G401 (cell line): Measurements from ENCODE around the gene DDX49. TPM values are rescaled to one million over a fixed set of nuclear protein-coding genes. Genes with fewer than 3 reads are reported as not detected.
"Not testable (repeated sequence)": the region's sequence is repeated elsewhere in the genome, so short reads cannot be mapped to it uniquely, and the experiment has no call there.

Source experiments
- DNase-seq: peaks from one replicate; pipeline ENCODE4 v3.0.0-alpha.2; 2015; ENCODE audit warnings: low spot score
- in situ Hi-C: cut with HindIII; loops from 2 replicates; pipeline ENCODE4 v1.10.0; 2016; ENCODE audit warnings: low sequenced_read_pairs, mixed read lengths
- total RNA-seq: library from RNA; depleted of rRNA; stranded (reverse); fragments of >200 nt; shearing (Covaris generic); gene quantifications from 2 replicates; pipeline ENCODE4 v1.2.3, GENCODE V29; 2014

Gene DDX49
- total RNA-seq, 1 experiment from 2014 or later = 77.8 TPM

DNA sequence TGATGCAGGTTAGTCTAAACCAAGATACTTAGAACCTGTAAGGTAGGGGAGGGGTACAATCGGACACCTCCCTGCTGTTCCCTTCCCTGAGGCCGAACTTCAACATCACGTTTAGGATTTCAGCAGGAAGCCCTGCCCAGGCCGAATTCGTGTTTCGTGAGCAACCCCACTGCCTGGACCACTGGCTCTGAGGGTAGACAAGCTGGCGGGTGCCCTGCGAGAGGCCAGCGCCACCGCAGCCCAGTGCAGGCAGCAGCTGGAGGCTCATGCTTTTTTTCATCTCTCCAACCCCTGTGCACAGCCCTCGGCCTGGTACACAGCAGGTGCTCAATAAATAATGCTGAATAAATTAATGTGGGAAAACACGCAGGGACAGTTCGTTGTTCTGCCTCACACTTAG is 13.8 kb downstream of the DDX49 start:
- in situ Hi-C loops = no loop called here
- DNase-seq = no peak

DNA sequence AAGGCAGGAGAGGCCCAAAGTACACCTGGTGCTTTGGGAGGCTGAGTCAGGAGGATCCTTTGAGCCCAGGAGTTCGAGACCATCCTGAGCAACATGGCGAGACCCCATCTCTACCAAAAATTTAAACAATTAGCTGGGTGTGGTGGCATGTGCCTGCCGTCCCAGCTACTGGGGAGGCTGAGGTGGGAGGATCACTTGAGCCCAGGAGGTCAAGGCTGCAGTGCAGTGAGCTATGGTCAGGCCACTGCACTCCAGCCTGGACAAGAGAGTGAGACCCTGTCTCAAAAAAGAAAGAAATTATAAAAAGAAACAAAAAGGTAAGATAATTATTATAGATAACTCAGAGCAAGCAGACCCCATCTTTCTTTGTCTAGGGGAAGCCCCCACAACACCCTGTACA is 19.6 kb downstream of the DDX49 start:
- DNase-seq = no peak
- in situ Hi-C loops = no loop called here

GRCh38 chr19:18939922-18940768 is 20.6 kb downstream of the DDX49 start:
- in situ Hi-C loops = no loop called here

GRCh38 chr19:18940769-18941627 is 21.5 kb downstream of the DDX49 start, which contains the start of gene HOMER3:
Gene HOMER3, minus strand, starts transcription at chr19:18941217. Its CDS starts 2,235 bp downstream, at chr19:18938982.
- peak; percentile 27 for DNase-seq
- in situ Hi-C loops = no loop called here

More at GRCh38 chr19:18939922-18940768, 20.6 kb downstream of the DDX49 start:
- no peak for DNase-seq

- in situ Hi-C loops = no loop called here
- no peak for DNase-seq
These were observed 22.3 kb downstream of the DDX49 start for GRCh38 chr19:18941628-18942354.

DNA sequence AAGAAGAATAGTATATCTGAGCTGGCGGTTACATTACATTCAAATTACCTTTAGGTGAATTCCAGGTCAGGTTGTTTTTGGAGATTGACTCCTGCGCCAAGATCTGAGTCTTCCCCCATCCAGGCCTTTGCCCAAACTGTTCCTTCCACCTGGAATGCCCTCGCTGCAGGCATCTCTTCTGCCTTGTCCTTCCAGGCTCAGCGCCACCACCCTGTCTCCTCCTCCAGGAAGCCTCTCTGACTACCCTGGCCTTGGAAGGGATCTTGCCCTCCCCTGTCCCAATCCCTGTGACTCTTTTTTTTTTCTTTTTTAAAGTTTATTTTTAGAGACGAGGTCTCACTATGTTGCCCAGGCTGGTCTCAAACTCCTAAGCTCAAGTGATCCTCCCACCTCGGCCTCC is 23.2 kb downstream of the DDX49 start:
- in situ Hi-C loops = no loop called here
- DNase-seq = no peak

GRCh38 chr19:18943465-18943864 is 23.9 kb downstream of the DDX49 start:
- in situ Hi-C loops = no loop called here
- no peak for DNase-seq

DNA sequence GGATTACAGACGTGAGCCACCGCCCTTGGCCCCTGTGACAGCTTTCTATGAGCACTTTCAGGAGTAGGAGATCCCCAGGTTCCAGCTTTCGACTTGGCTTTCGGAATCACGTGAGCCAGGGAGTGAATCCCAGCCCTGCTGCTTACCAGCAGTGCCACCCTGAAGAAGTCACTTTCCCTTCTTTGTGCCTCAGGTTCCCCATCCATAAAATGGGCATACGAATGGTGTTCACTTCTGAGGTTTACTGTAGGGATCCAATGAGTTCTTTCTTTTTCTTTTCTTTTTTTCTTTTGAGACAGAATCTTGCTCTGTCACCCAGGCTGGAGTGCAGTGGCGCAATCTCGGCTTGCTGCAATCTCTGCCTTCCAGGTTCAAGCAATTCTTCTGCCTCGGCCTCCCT is 25.8 kb downstream of the DDX49 start:
- in situ Hi-C loops = no loop called here
- no peak for DNase-seq

- in situ Hi-C loops = no loop called here
- no peak for DNase-seq
These were observed 26.8 kb downstream of the DDX49 start for GRCh38 chr19:18946335-18946734.

GRCh38 chr19:18946918-18947317 is 27.4 kb downstream of the DDX49 start:
- in situ Hi-C loops = no loop called here
- peak; percentile 14 for DNase-seq

GRCh38 chr19:18948075-18948975 is 28.8 kb downstream of the DDX49 start:
- in situ Hi-C loops = no loop called here
- no peak for DNase-seq

DNA sequence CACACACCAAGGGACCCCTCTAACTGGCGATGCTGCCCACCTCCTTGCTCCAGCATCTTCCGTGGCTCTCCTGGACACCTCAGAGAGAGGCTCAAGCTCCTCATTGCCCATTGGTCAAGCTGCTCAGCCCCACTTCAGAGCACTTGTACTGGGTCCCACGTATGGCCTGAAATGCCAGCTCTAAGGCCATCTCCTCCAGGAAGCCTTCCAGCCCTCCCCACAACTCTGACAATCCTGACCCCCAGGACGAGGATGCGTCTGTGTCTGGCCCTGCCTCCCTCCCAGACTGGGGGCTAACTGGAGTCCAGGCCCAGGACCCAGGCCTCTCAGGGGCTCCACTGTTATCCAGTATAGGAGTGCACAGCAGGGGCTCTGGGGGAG is 29.5 kb downstream of the DDX49 start:
- no peak for DNase-seq
- in situ Hi-C loops = no loop called here

- in situ Hi-C loops = no loop called here
- no peak for DNase-seq
These were observed 30.3 kb downstream of the DDX49 start for GRCh38 chr19:18949858-18950257.

GRCh38 chr19:18951721-18952281 is 32.3 kb downstream of the DDX49 start:
- in situ Hi-C loops = no loop called here

DNA sequence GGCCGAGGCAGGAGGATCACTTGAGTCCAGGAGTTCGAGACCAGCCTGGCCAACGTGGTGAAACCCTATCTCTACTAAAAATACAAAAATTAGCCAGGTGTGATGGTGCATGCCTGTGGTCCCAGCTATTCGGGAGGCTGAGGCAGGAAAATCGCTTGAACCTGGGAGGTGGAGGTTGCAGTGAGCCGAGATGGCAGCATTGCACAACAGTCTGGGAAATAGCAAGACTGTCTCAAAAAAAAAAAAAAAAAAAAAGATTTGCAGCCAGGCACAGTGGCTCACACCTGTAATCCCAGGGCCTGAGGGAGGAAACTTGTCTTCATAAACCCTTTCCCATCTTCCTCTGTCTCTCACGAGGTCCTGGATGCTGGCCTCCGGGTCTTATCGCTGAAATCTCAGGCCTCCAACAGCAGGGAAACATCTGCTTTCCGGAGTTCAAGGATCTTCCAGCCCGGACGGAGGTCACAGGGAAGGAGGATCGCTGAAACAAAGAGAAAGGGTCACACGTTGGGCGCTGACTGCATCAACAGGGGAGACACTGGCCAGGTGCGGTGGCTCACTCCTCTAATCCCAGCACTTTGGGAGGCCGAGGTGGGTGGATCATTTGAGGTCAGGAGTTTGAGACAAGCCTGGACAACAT is 33.0 kb downstream of the DDX49 start:
- in situ Hi-C loops, DNase-seq: not testable (repeated sequence)

More at GRCh38 chr19:18951721-18952281, 32.3 kb downstream of the DDX49 start:
- DNase-seq = no peak

DNA sequence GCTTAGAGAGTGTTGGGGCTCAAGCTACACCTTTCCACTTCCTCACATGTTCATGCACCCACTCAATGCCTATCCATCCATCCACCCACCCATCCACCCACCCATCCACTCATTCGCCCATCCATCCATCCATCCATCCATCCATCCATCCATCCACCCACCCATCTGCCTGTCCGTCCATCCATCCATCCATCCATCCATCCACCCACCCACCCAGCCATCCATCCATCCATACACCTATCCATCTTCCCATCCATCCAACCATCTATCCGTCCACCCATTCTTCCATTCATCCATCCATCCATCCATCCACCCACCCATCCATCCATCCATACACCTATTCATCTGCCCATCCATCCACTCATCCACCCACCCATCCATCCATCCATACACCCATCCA is 34.6 kb downstream of the DDX49 start:
- DNase-seq = no peak
- in situ Hi-C loops = no loop called here

DNA sequence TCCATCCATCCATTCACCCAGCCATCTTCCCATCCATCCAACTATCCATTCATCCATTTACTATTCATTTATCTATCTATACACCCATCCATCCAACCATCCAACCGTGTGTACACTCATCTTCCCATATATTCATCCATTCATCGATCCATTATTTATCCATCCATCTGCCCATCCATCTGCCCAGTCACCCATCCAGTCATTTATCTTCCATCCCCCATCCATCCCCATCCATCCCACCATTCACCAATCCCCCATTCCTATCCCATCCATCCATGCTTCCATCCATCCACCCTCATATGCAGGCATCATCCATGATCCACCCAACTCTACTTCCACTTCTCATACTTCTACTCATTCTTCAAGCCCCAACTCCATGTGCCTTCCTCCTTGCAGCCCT is 35.5 kb downstream of the DDX49 start:
- in situ Hi-C loops = no loop called here

DNA sequence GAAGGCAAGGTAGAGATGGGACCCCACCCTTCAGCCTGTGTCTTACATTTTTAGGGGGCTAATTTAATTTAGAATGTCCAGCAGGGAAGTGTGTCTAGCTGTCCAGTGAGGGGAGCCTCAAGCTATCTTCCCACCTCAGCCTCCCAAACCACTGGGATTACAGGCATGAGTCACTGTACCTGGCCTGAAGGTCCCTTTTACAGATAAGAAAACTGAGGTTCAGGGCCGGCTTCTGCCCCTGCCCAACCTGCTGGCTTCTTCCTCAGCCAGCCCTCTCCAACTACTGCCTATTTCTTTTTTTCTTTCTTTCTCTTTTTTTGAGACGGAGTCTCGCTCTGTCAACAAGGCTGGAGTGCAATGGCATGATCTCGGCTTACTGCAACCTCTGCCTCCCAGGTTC is 40.9 kb downstream of the DDX49 start:
- no peak for DNase-seq

More for the DNA sequence above, 35.5 kb downstream of the DDX49 start:
- no peak for DNase-seq

More for the DNA sequence above, 40.9 kb downstream of the DDX49 start:
- in situ Hi-C loops = no loop called here
